HT-29 (cell line): ENCODE measurements around the gene CCDC78. TPM values are rescaled to one million over a fixed set of nuclear protein-coding genes. Genes with fewer than 3 reads are reported as not detected.

Experiments
- DNase-seq: peaks from one replicate; pipeline ENCODE4 v3.0.0-alpha.2; 2015; ENCODE audit warnings: low spot score
- total RNA-seq: library from RNA; depleted of rRNA; stranded (reverse); fragments of >200 nt; shearing (Covaris generic); gene quantifications from 2 replicates; pipeline ENCODE4 v1.2.3, GENCODE V29; 2014

The CCDC78 gene
- total RNA-seq, 1 experiment from 2014 or later, result 22.9 TPM

DNA sequence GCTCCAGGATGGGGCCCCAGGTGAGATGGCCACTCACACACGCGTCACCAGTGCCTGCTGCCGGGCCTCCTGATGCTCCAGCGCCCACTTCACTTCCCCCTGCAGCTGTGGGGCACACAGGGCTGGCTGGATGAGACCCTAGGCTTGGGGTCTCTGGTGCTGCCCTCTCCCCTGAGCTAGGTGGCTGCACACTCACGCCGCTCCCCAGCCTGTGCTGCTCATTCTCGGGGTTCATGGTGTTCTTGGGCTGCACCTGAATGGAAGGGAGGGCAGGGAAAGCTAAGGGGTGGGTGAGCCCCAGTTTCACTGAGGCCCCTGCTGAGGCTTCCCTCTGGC lies 1.2 kb downstream of the CCDC78 start:
- no peak for DNase-seq

DNA sequence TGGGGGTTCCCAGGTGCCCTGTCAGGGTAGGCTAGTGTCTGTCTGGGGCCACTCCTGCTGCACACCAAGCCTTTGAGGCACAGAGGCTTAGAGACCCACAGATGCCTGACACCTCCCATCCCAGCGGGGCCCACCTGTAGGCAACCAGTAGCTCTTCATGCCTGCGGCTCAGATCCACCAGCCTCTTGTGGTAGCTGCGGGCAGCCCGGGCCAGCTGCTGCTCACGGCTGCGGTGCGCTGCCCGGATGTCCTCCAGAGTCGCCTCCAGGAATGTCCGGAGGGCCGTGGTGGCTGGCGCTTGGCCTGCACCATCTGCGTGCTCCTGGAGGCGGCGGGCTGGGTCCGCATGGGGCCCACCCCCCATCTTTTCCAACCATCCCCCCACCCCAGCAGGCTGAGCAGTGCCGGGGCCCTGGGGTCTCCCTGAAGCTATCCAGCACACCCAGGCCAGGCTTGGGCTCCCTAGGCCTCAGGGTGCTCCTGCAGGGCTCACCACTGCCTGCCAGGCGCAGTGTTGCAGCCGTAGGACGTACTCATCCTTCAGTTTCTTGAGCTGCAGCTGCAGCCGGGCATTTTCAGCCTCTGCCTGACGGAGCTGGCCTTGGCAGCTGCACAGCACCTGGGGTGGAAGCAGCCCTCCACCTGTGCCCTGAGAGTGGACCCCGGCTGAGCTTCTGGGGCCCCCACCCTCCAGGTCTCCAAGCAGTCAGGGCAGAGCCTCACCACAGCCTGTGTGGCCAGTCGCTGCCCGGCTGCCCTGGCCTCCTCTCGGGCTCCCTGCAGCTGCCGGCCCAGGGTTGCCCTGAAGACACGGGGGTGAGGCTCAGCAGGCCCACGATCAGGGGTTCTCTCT lies 1.8 kb downstream of the CCDC78 start:
- DNase-seq, result peak; percentile 1

DNA sequence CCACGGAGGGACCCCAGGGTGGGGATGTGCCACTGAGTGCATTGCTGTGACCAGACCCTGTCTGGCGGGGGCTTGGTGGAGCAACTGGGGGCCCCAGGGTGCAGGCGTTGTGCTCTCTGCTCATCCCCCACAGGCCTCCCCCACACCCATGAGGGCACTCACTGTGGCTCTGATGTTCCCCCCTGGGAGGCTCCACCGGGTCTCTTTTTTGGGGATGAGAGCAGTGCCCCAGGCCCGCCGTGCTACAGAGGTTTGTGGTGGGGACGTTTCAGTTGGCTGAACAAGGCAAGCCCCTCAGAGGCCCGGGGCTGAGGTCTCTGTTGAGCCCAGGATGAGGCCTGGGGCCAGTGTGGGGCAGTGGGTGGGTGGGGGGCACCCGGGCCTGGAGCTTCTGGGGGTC lies 2.5 kb downstream of the CCDC78 start:
- no peak for DNase-seq

DNA sequence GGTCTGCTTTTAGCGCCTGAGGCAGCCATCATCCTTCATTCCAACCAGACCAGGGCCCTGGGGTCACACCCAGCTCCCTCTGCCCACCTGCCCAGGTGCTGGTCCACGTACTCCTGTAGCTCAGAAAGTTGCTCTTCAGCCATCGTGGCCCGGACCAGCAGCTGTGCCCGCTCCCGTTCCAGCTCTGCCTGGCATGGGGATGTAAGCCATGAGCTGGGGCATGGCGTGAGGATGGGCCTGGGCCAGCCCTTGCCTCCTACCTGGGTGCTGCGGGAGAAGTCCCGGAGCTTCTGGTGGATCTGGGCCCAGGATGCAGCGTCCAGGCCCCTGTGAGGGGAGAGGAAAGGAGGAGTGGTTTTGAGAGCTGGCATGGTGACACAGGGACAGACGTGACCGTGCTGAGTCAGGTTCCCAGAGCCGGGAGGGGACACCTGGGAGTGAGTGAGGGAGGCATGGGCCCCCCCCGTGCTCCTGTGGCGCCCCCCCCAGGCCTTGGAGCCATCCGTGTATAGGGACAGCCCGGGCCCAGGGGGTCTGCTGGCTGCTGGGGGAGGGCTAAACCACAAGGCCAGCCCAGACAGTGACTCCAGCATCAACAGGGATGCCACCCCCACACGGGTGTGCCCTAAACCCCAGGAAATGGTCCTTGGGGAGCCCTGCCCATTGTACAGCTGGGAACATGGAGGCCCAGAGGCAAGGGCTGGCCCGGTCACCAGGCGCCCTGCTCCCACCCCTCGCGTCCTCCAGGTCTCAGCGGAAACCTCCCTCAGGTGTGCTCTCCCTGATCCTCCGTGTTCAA lies 3.2 kb downstream of the CCDC78 start:
- DNase-seq, result no peak

DNA sequence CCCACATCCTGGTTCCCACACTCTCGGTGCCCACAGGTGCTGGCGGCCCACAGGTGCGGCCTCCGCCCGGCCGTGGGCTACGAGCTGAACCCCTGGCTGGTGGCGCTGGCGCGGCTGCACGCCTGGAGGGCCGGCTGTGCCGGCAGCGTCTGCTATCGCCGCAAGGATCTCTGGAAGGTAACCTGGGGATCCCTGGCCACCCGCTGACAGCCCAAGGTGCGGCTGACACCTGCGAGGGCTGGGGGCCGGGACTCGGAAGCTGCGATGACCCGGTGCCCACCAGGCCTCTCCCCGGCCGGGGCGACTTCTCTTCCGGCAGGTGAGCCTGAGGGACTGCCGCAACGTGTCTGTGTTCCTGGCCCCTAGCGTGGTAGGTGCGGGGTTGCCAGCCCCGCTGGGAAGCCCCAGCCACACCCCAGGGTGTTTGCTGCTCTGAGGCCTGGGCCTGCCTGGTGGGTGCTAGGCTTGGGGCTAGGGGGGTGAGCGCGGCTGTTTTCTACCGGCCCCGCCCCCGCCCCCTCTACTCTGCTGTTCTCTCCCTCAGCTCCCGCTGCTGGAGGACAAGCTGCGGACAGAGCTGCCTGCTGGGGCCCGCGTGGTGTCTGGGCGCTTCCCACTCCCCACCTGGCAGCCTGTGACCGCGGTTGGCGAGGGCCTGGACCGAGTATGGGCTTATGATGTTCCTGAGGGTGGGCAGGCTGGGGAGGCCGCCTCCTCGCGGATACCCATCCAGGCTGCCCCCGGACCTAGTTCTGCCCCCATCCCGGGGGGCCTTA lies 4.3 kb downstream of the CCDC78 start:
- DNase-seq, result no peak

DNA sequence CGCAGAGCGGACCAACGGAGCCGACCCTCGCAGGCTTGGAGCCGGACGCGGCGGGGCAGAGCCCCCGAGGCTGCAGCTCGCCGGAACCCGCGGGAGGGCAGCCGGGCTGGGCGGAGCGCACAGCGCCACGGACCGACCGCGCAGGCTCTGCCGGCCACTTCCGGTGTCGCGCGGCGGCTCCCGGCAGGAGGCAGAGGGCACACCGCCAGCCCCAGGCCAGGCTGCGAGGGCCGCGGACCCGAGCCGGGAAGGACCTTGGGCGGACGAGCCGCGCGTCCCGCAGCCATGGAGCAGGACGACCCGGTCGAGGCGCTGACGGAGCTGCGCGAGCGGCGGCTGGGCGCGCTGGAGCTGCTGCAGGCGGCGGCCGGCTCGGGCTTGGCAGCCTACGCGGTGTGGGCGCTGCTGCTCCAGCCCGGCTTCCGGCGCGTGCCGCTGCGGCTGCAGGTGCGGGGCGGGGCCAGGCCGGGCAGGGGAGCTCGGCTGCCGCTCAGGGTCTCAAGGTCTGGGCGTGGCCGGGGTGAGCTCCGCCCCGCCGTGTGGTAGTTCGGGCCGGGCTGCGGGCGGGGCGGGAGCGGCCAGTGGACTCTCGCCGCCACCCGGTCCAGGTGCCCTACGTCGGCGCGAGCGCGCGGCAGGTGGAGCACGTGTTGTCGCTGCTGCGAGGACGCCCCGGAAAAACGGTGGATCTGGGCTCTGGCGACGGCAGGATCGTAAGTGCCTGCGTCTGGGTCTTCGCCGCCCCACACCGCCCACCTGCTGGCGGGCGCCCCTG lies 5.1 kb downstream of the CCDC78 start, which contains the start of gene ANTKMT:
Gene ANTKMT, plus strand, starts transcription at position 157 of the 775 bp plus-strand sequence. Its CDS starts 129 bp downstream, at position 286.
- DNase-seq, result peak; percentile 92

DNA sequence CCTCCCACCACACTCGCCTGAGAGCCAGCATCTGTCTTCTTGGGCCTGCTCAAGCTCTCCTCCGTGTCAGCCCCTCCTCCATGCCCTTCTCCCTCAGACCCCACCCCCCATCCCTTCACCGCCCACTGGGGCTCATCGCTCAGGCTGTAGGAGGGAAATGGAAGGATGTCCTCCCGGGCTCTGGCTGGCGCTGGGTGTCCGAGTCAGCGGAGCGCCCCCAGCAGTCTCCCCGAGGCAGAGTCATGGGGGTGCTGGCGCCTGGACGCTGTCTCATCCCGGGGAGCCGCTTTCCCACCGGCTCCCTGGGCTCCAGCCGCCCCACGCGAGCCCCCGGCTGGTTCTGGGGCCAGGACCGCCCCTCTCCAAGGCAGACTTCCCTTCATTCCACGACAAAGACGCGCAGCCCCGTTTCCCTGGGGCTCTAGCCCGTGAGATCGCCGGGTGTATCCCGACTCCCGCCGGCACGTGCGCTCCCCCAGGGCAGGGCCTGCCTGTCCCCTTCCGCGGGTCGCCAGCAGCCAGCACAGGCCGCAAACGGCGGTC lies 5.7 kb downstream of the CCDC78 start:
- peak; percentile 36 for DNase-seq

DNA sequence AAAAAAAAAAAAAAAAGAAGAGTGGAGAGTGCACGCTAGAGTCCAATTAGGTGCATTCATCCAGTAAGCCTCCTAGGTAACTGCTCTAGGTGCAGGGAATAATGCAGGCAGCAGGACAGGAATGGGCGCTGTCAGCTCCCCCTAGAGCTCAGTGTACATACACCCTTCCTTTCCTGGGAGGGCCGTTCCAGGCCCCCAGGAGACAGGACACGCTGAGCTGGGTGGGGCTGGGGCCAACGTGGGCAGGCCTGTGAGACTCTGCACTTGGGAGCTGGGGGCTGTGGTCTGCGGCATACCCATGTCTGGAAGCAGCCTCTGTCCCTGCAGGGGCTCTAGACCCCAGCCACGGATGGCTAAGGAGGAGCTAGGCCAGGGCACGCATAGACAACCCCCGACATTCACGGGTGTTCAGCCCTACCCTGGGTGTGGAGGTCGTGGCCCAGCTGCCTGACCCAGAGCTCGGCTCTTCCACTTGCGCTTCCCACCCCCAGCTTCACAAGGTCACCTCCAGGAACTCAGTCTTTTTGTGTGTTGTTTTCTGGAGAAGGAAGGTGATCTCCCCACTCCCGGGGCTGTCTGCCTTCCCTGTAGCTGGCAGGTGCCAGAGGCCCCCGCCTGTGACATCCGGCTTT lies 6.3 kb downstream of the CCDC78 start:
- DNase-seq, result peak; percentile 60

DNA sequence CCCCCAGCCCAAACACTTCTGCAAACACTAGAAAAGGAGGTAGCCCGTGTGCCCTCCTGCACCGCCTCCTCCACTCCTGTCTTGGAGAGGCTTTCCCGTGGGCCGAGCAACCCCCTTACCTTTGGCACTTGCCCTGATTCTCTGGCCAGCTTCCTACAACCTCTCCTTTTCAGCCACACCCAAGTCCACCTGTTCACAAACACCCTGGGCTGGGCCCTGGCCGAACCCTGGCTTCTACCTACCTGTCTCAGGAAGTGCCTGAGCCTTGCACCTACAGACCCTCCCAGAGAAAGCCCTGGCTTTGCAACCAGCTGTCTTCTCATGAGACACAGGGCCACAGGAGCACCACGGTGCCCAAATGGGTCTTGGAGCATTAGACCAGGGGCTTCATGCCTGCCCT lies 7.3 kb downstream of the CCDC78 start:
- DNase-seq, result no peak

DNA sequence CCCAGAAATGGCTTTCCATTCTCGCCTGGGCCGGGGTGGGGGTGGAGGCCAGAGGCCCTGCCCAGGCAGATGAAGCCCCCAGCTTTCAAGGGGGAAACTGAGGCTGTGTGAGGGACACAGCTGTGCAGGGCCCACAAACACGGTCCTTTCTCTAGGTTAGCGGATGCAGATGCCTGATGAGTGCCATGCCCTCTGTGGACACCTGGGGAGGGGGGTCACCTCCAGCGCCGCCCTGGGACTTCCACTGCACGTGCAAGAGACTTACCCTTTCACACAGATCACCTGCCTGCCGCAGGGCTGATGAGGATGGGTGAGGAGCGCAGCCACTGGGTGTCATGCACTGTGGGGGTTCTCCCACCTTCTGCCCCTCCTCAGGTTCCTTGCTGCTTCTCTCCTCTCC lies 7.9 kb downstream of the CCDC78 start:
- DNase-seq, result no peak

DNA sequence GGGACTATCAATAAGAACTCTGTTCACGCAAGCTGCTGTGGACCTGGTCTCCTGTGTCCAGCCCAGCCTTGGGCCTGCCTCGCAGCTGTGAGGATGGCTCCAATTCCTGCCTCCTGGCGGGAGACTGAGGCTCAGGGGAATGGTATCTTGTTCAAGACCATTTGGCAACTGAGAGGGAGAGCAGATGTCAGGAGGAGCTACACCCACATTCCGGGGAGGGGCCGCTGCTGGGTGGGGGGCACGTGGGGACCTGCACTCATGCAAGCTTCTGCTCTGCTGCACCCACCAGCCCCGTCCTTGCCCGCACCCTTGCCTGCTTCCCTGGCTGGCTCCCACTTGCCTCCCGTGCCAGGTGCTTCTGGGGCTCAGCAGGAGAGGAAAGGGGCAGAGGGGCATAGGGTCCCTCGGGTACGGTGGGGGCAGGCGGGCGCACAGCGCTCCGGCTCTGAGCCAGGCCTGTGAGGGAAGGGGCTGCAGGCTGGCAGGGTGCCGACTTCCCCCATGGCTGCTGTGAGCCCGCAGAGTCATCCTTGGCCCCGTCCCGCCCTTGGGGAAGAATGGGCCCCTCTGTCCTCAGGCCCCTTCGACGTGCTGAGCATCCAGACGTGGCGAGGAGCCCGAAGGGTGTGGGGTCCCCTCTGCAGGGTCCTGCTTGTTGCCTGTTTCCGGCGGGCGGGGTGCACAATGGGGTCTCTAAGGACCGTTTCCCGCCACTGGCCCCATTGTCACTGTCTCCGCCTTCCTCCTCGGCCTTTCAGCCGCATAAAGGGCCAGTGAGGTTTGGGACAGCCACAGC lies 8.6 kb downstream of the CCDC78 start:
- DNase-seq, result no peak

DNA sequence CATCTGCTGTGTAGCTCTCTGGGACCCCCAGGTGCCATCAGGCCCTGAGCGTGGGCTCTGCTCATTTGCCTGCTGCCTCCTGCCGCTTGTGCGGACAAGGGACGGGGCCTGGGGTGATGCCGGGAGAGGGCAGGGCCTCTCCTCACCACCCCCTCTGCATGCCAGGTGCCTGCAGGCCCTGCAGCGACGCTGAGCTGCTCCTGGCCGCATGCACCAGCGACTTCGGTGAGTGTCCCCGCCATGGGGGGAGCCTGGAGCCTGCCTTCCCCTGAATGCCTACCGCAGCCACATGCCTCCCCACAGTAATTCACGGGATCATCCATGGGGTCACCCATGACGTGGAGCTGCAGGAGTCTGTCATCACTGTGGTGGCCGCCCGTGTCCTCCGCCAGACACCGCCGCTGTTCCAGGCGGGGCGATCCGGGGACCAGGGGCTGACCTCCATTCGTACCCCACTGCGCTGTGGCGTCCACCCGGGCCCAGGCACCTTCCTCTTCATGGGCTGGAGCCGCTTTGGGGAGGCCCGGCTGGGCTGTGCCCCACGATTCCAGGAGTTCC lies 9.4 kb downstream of the CCDC78 start:
- DNase-seq, result no peak

DNA sequence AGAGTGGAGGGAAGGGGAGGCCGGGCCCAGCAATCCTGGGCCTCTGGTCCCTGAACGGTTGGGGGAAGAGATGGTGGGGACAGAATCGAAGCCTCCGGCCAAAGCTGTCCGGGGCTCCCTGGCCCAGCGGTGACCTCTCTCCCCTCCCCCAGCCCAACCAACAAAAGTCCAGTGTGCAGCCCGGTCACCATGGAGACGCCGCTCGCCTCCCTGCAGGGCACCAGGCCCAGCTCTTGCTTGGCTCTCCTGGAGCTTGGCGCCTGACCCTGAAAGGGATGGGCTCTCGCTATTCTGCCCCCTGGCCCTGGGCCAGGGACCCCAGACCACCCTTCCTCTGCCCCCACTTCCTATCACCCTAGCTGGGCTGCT lies 10.1 kb downstream of the CCDC78 start:
- peak; percentile 60 for DNase-seq

DNA sequence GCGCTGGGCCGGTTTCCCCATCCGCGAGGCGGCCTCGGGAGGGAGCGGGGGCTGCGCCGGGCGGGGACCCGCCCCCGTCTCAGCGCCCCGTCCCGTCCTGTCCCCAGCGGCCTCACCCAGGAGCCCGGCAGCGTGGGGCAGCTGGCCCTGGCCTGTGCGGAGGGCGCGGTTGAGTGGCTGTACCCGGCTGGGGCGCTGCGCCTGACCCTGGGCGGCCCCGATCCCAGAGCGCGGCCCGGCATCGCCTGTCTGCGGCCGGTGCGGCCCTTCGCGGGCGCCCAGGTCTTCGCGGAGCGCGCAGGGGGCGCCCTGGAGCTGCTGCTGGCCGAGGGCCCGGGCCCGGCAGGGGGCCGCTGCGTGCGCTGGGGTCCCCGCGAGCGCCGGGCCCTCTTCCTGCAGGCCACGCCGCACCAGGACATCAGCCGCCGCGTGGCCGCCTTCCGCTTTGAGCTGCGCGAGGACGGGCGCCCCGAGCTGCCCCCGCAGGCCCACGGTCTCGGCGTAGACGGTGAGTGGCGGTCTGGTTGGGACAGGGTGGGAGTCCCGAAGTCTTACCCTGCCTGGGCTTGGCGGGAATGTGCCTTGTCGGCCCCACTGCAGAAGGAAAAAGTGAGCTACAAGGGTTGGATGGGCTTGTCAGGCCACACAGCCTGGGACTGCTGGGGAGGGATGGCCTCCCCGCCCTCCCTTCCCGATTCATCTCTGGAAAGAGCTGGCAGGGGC lies 10.6 kb downstream of the CCDC78 start:
- no peak for DNase-seq

DNA sequence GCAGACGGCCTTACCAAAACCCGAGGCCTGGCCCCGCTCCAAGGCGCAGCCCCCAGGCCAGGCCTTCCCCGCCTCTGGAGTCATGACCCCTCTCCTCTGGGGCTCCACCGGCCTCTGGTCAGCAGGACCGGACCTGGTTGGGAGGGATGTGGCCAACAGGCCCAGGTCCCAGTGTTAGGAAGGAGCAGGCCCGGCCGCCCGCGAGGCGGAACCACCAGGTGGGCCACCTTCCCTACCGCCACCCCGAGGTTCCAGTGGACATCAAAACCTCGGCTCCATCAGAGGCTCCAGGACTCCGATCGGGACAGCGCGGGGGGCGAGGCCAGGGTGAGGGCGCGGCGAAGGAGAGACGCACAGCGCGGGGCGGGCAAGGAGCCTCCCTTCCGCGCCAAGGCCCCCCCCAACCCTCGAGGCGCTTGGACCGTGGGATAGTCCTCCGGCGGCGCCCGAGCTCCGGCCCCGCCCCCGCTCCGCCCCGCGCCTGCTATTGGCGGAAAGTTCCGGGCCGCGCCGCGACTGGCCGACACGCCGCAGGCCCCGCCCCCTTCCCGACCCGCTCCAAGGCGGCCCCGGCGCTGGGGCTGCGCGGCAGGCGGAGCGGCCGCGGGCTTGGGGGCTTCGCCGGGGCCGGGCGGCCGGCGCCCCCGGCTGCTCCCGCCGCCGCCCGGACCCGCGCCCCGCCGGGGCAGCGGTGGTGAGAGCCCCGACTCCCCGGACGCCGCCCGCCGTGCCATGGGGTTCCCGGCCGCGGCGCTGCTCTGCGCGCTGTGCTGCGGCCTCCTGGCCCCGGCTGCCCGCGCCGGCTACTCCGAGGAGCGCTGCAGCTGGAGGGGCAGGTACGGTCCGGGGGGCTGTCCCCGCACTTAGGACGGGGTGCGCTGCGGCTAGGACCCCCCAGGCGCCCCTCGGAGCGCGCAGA lies 11.4 kb downstream of the CCDC78 start, which contains the start of gene METRN:
Gene METRN, plus strand, starts transcription at position 561 of the 919 bp plus-strand sequence. Its CDS starts 172 bp downstream, at position 733.
- DNase-seq, result peak; percentile 80

DNA sequence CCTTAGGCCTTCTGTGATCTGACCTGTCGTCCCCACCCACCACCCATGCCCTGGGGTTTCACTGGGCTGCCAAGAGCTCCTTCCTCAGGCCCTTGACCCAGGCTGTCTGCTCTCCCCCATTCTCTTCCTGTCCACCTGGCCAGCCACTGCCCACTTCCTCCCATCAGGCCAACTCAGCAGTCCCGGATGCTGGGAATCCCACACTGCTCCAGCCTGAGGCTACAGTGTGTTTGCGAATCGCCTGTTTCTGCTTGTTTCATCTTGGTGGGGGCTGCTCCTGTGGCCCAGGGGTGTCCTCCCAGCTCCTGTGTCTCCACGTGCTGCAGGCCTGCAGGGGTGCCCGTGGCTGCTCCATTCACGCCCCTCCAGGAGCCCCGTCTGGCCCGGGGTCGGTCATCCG lies 12.2 kb downstream of the CCDC78 start:
- DNase-seq, result no peak

DNA sequence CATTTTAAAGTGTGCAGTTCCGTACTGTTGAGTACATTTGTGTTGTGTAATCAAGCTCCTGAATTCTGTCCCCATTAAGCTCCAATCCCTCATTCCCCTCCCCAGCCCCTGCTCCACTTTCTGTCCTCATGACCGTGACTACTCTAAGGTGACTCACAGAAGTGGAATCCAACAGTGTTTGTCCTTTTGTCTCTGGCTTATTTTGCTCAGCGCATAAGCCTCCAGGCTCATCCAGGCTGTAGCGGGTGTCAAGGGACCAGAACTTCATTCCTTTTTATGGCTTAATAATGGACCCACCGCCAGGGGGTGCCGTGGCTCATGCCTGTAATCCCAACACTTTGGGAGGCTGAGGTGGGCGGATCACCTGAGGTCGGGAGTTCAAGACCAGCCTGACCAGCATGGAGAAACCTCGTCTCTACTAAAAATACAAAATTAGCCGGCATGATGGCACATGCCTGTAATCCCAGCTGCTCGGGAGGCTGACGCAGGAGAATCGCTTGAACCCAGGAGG lies 13.4 kb downstream of the CCDC78 start:
- DNase-seq, result peak; percentile 77
